Stimulated activated CD4-positive, alpha-beta T cell treated with anti-CD3 and anti-CD28 coated beads, Interleukin-4, amount 100 ng/mL, for 48 hours (primary cell): Measurements from ENCODE around the gene DIP2B.
"Not testable (repeated sequence)": the region's sequence is repeated elsewhere in the genome, so short reads cannot be mapped to it uniquely, and the experiment has no call there.

Source experiments
- DNase-seq, 2 donors: peaks; one replicate each; pipeline ENCODE4 v3.0.0-alpha.2; 2020; ENCODE audit warnings: low read depth in 2 of 2

The DIP2B gene

GRCh38 chr12:50676756-50677155 is 172.0 kb downstream of the DIP2B start:
- DNase-seq = no peak

GRCh38 chr12:50677858-50678257 is 173.1 kb downstream of the DIP2B start:
- DNase-seq = no peak

GRCh38 chr12:50678650-50679365 is 174.0 kb downstream of the DIP2B start:
- no peak for DNase-seq

DNA sequence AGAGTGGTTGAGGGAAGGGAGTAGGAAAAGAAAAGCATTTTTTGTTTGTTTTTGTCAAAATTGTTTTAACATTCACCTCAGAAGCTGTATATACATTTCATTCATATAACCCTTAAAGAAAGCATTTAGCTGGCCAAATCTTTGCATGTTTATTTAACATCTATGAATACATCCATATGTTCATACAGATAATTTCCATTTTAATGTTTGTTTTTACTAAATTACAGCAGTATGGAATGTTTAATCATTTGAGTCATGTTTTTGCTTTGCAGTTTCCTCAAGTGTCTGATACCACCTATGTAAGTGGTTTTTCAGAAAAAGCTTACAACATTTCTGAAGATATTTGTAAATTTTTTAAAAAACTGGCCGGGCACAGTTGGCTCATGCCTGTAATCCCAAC is 174.8 kb downstream of the DIP2B start:
- DNase-seq = no peak

GRCh38 chr12:50681064-50681463 is 176.3 kb downstream of the DIP2B start:
- DNase-seq = not testable (repeated sequence)

GRCh38 chr12:50685641-50686040 is 180.9 kb downstream of the DIP2B start:
- no peak for DNase-seq

DNA sequence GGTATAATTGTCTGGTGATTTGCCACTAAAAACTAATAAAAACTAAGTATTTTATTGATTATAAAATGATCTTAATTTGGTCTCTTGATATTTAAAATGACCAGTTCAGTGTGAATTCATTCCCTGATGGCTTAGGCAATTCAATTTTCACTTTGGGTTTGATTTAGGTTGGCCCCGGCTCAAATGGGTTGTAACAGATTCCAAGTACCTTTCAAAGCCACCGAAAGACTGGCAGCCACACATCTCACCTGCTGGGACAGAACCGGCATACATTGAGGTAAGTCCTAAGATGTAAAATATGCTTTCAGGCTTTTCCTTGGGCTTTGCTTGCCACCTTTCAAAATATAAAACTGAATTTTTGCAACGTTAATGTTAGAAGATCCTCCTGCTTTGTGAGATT is 181.6 kb downstream of the DIP2B start:
- DNase-seq = no peak

DNA sequence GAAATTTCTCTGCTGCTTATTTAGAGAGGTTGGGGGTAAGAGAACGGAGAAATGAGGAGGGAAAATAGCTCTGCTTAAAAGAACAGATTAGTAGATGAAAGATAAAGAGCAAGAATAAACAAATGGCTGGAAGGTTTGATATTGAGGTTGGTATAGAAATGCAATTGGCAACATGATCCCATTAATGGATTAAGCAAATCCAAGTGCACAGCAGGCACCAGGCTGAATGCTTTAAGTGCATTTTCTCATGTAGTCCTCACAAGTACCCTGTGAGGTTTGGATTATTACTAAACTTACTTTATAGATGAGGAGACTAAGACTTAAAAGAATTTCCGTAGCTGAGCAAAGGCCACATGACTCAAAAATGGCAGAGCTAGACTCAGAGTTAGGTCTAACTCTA is 182.2 kb downstream of the DIP2B start:
- DNase-seq = no peak

- DNase-seq = no peak
Measured at GRCh38 chr12:50689437-50689836, 184.7 kb downstream of the DIP2B start.

DNA sequence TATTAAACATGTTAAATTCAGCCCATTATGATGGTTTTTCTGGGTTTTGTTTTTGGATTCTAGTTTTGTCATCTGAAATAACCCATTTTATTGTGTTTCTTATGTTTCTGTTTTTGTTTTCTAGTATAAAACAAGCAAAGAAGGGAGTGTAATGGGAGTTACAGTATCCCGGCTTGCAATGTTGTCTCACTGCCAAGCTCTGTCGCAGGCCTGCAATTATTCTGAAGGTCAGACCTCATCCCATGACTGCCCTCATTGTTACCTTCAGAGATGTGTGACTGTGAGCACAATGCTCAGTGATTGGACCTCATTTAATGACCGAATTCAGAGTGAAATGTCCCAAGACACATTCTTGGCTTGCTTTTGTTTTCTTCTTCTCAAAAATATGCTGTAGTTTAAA is 186.1 kb downstream of the DIP2B start:
- no peak for DNase-seq

- no peak for DNase-seq
Measured at GRCh38 chr12:50695961-50696360, 191.2 kb downstream of the DIP2B start.

- no peak for DNase-seq
Measured at GRCh38 chr12:50696931-50697330, 192.1 kb downstream of the DIP2B start.

GRCh38 chr12:50699154-50699553 is 194.4 kb downstream of the DIP2B start:
- no peak for DNase-seq

GRCh38 chr12:50699940-50700339 is 195.2 kb downstream of the DIP2B start:
- DNase-seq = no peak

GRCh38 chr12:50706606-50707005 is 201.8 kb downstream of the DIP2B start:
- no peak for DNase-seq

DNA sequence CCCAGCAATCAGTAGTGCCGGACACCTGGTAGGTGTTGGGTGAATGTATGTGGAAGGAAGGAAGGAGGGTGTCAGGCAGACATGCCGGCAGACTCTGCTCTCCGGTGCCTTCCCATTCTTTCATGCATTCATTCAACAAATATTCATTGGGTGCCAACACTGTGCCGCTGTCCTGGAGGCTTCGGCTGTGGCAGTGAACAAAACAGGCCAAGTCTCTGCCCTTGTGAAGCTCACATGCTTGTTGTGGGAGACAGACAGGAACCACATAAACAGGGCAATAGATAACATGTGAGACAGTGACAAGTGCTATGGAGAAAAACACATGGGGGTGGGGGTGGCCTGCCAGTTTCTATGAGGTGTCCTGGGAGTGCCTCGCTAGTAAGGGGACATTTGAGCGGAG is 202.6 kb downstream of the DIP2B start:
- no peak for DNase-seq

- DNase-seq = no peak
Measured at GRCh38 chr12:50708631-50709030, 203.8 kb downstream of the DIP2B start.

GRCh38 chr12:50711121-50711520 is 206.3 kb downstream of the DIP2B start:
- DNase-seq = no peak

DNA sequence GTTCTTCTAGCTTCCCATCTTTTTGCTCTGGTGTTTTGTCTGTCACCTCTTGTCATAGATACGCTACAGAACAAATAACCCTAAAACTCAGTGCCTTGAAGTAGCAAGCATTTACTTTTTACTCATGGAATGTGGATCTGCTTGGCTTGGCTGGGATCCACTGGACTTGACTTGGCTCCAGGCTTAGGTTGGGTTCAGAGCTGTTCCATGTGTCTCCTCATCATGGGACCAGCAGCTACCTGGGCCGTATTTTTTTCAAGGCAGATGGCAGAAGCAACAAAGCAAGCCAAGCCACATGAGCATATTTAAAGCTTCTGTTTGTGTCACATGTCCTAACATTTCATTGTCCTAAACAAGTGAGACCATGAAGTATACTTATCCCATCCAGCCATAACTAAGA is 210.4 kb downstream of the DIP2B start:
- DNase-seq = no peak

DNA sequence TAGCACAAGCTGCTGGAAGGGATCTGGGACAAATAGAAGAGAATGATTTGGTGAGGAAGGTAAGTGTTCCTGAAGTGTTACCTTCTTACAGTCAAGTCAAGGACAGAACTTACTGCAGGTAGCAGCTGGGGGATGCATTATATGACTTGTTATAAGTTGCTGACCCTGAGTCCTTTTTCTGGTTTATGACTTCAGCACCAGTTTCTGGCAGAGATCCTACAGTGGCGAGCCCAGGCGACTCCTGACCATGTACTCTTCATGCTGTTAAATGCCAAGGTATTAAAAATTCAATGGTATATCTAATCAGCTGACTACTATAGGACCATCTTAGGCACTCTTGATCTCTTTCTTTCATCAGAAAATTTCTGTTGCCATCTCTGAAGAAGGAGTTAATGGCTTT is 214.0 kb downstream of the DIP2B start:
- no peak for DNase-seq

GRCh38 chr12:50720085-50720484 is 215.3 kb downstream of the DIP2B start:
- DNase-seq = no peak

- no peak for DNase-seq
Measured at GRCh38 chr12:50720501-50720900, 215.7 kb downstream of the DIP2B start.

GRCh38 chr12:50723865-50724264 is 219.1 kb downstream of the DIP2B start:
- DNase-seq = no peak
